ENCODE data around the gene ARSA. TPM values are rescaled to one million over a fixed set of nuclear protein-coding genes. Genes with fewer than 3 reads are reported as not detected.

The ARSA gene
- total RNA-seq, 1 experiment from 2014 or later: 11.3 TPM

- POLR2A ChIA-PET (ENCODE audit: unreplicated experiment): no interaction called here
- no TSS peak for BruUV-seq (replicated peaks)
- ATAC-seq: no peak
- Histone ChIP-seq H3K9me3 (ENCODE audit: low read length) (no peaks in the 10 kb centered on the region), H4K20me1 (ENCODE audit: low read length) (no peaks in the 10 kb centered on the region), H3K79me2 (ENCODE audit: low read length) (no peaks in the 10 kb centered on the region), H3K4me3 (ENCODE audit: low read length) (no peak overlapping the region), H3K4me2 (ENCODE audit: low read length) (no peak overlapping the region), H3K27me3 (ENCODE audit: low read length) (no peaks in the 10 kb centered on the region), H3K4me1 (ENCODE audit: insufficient read depth, low read length) (0 out of 2 replicates have a peak, but pooled peaks cover 4% of the 10 kb centered on the region), H3K27ac (ENCODE audit: low read length) (no peak overlapping the region), H3K9me2 (replicated peaks; ENCODE audit: low read length) (no peaks in the 10 kb centered on the region), H3K9ac (ENCODE audit: low read length) (no peak overlapping the region), H2AFZ (ENCODE audit: low read length) (no peak overlapping the region), H3F3A (ENCODE audit: low read length, unreplicated experiment) (no peaks in the 10 kb centered on the region), H3K36me3 (ENCODE audit: low read depth, low read length) (no peaks in the 10 kb centered on the region)
- TF ChIP-seq CTCF (conservative IDR thresholded peaks at IDR 0.05; ENCODE audit: low read depth, low read length): no peak
- TF ChIP-seq EZH2phosphoT487 (IDR thresholded peaks at IDR 0.05; ENCODE audit: borderline replicate concordance, low read length): no peak
- no peak for TF ChIP-seq EZH2 (IDR thresholded peaks at IDR 0.05; ENCODE audit: low read length, unreplicated experiment)
- DNase-seq: no peak
- CTCF ChIA-PET: no interaction called here
- intact Hi-C loops (cut with micrococcal nuclease): no loop called here
Measured at GRCh38 chr22:50671641-50672040, 43.7 kb upstream of the ARSA start.

- Histone ChIP-seq H4K20me1 (ENCODE audit: low read length) (no peaks in the 10 kb centered on the region), H3K4me3 (ENCODE audit: low read length) (no peak overlapping the region), H3K9me3 (ENCODE audit: low read length) (no peaks in the 10 kb centered on the region), H3F3A (ENCODE audit: low read length, unreplicated experiment) (no peaks in the 10 kb centered on the region), H3K9ac (ENCODE audit: low read length) (no peak overlapping the region), H3K79me2 (ENCODE audit: low read length) (no peaks in the 10 kb centered on the region), H3K9me2 (replicated peaks; ENCODE audit: low read length) (no peaks in the 10 kb centered on the region), H3K27me3 (ENCODE audit: low read length) (no peaks in the 10 kb centered on the region), H3K4me1 (ENCODE audit: insufficient read depth, low read length) (0 out of 2 replicates have a peak, but pooled peaks cover 4% of the 10 kb centered on the region), H2AFZ (ENCODE audit: low read length) (no peak overlapping the region), H3K4me2 (ENCODE audit: low read length) (no peak overlapping the region), H3K27ac (ENCODE audit: low read length) (no peak overlapping the region), H3K36me3 (ENCODE audit: low read depth, low read length) (no peaks in the 10 kb centered on the region)
- no peak for ATAC-seq
- TF ChIP-seq CTCF (conservative IDR thresholded peaks at IDR 0.05; ENCODE audit: low read depth, low read length) (no peak), EZH2 (IDR thresholded peaks at IDR 0.05; ENCODE audit: low read length, unreplicated experiment) (no peak), EZH2phosphoT487 (IDR thresholded peaks at IDR 0.05; ENCODE audit: borderline replicate concordance, low read length) (no peak)
- DNase-seq: no peak
- POLR2A ChIA-PET (ENCODE audit: unreplicated experiment): no interaction called here
- no TSS peak for BruUV-seq (replicated peaks)
- CTCF ChIA-PET: no interaction called here
- intact Hi-C loops (cut with micrococcal nuclease): no loop called here
Measured at GRCh38 chr22:50670914-50671538, 43.1 kb upstream of the ARSA start.

GRCh38 chr22:50670513-50670912 lies 42.6 kb upstream of the ARSA start:
- Histone ChIP-seq H3K4me2 (ENCODE audit: low read length) (no peak overlapping the region), H2AFZ (ENCODE audit: low read length) (no peak overlapping the region), H3K9ac (ENCODE audit: low read length) (no peak overlapping the region), H3K4me1 (ENCODE audit: insufficient read depth, low read length) (0 out of 2 replicates have a peak, but pooled peaks cover under 1% of the 10 kb centered on the region), H3K9me2 (replicated peaks; ENCODE audit: low read length) (no peaks in the 10 kb centered on the region), H3K27me3 (ENCODE audit: low read length) (no peaks in the 10 kb centered on the region), H3K79me2 (ENCODE audit: low read length) (no peaks in the 10 kb centered on the region), H3K4me3 (ENCODE audit: low read length) (no peak overlapping the region), H4K20me1 (ENCODE audit: low read length) (no peaks in the 10 kb centered on the region), H3K27ac (ENCODE audit: low read length) (no peak overlapping the region), H3K9me3 (ENCODE audit: low read length) (no peaks in the 10 kb centered on the region), H3F3A (ENCODE audit: low read length, unreplicated experiment) (no peaks in the 10 kb centered on the region), H3K36me3 (ENCODE audit: low read depth, low read length) (no peaks in the 10 kb centered on the region)
- POLR2A ChIA-PET (ENCODE audit: unreplicated experiment): no interaction called here
- DNase-seq (no peak), ATAC-seq (no peak)
- intact Hi-C loops (cut with micrococcal nuclease): no loop called here
- CTCF ChIA-PET: no interaction called here
- no peak for TF ChIP-seq EZH2 (IDR thresholded peaks at IDR 0.05; ENCODE audit: low read length, unreplicated experiment)
- TF ChIP-seq CTCF (conservative IDR thresholded peaks at IDR 0.05; ENCODE audit: low read depth, low read length): no peak
- no peak for TF ChIP-seq EZH2phosphoT487 (IDR thresholded peaks at IDR 0.05; ENCODE audit: borderline replicate concordance, low read length)
- no TSS peak for BruUV-seq (replicated peaks)
